ENCODE measurements around the gene METTL25B.

DNA sequence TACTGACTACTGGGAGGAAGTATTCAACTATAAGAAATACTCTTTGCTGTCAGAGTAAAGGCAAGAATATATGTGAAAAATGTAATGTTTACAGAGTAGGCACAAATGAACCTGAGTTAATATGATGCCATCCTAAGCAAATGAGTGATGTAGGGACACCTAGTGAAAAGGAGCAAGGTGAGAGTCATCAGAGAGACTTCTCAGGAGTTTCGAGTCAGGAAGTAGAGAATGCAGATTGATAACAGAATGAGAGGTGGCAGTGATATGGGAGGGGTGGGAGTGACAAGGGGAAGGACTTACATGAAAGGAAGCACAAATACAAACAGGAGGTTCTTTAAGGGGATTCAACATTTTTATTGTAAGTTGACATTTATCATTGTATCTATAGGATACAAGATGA lies 49.3 kb downstream of the METTL25B start:
- no peak for TF ChIP-seq PATZ1 (CRISPR knock-in tag; IDR thresholded peaks at IDR 0.05; ENCODE audit: borderline replicate concordance)
- no peak for TF ChIP-seq ZNF8 (CRISPR knock-in tag; IDR thresholded peaks at IDR 0.05)
- no peak for TF ChIP-seq ZFP3 (CRISPR knock-in tag; IDR thresholded peaks at IDR 0.05)
- no peak for TF ChIP-seq ARNTL (CRISPR knock-in tag; IDR thresholded peaks at IDR 0.05; ENCODE audit: borderline replicate concordance, low read depth)
- TF ChIP-seq ISL1 (CRISPR knock-in tag; IDR thresholded peaks at IDR 0.05) = no peak
- no peak for TF ChIP-seq CSRNP3 (CRISPR knock-in tag; IDR thresholded peaks at IDR 0.05)
- no peak for TF ChIP-seq TOX (CRISPR knock-in tag; IDR thresholded peaks at IDR 0.05; ENCODE audit: borderline replicate concordance)
- TF ChIP-seq RARB (CRISPR knock-in tag; IDR thresholded peaks at IDR 0.05) = no peak
- no peak for TF ChIP-seq OSR1 (CRISPR knock-in tag; IDR thresholded peaks at IDR 0.05)
- no peak for TF ChIP-seq ESRRG (CRISPR knock-in tag; IDR thresholded peaks at IDR 0.05)
- no peak for TF ChIP-seq CREB5 (CRISPR knock-in tag; IDR thresholded peaks at IDR 0.05; ENCODE audit: low read depth)
- no peak for TF ChIP-seq GLIS3 (CRISPR knock-in tag; IDR thresholded peaks at IDR 0.05)
- no peak for TF ChIP-seq ZC3H10 (CRISPR knock-in tag; IDR thresholded peaks at IDR 0.05)
- no peak for TF ChIP-seq ZFP30 (CRISPR knock-in tag; IDR thresholded peaks at IDR 0.05)
